HCT116 (cell line): ENCODE data around the gene PDE2A. TPM values are rescaled to one million over a fixed set of nuclear protein-coding genes. Genes with fewer than 3 reads are reported as not detected.

Source experiments
- ATAC-seq: fragments of 200-7000 bp; cut with Tn5 transposase; 2 replicates; pipeline ENCODE4 v1.9.1; 2020; ENCODE audit warnings: mild to moderate bottlenecking, moderate library complexity
- BruUV-seq: library from RNA; stranded (reverse); fragments of 400-500 nt; replicated peaks from 2 replicates; lab custom pipeline; 2021; lab: Mats Ljungman, UMichigan
- CTCF ChIA-PET: fragments of 300-600 bp; sonication (Branson Sonifier 250); formaldehyde crosslinking; loops from one replicate; lab custom pipeline; 2021; ENCODE audit warnings: antibody characterized with exemption; lab: Charles Lee
- POLR2A ChIA-PET: fragments of 300-600, 350-600 bp; sonication (Branson Sonifier 250); formaldehyde crosslinking; loops from one replicate; lab custom pipeline; 2021; ENCODE audit warnings: antibody characterized with exemption; lab: Charles Lee
- RAD21 ChIA-PET, 2 experiments: fragments of 300-600 bp; sonication (Branson Sonifier 250); formaldehyde crosslinking; loops; one replicate each; lab custom pipeline; 2023; ENCODE audit warnings: low total read pairs in 2 of 2; ENCODE audit not compliant: uncharacterized antibody in 2 of 2, unreplicated experiment in 2 of 2, low non-redundant PET in 1 of 2; lab: Charles Lee
- DNase-seq: peaks from one replicate; pipeline ENCODE4 v3.0.0-alpha.2; 2010; ENCODE audit warnings: low read depth, low spot score
- H2AFZ ChIP-seq: fragments of 200-600 bp; shearing (Covaris generic), sonication (generic); 2 replicates; pipeline ENCODE4 v1.6.1; 2017; ENCODE audit warnings: low read depth, mixed run types, mixed read lengths, antibody characterized with exemption, low read length; ENCODE audit not compliant: poor library complexity, severe bottlenecking
- H3K27ac ChIP-seq: 2 replicates; pipeline ENCODE4 v1.5.1; 2012; ENCODE audit warnings: low read depth, low read length
- H3K27me3 ChIP-seq: fragments of 200-600 bp; sonication (generic); 2 replicates; pipeline ENCODE4 v1.6.1; 2016; ENCODE audit warnings: mixed run types, low read length, mixed read lengths; ENCODE audit not compliant: insufficient read depth
- H3K36me3 ChIP-seq, 2 experiments: fragments of 200-500 bp in 1 of 2; fragments of 200-600 bp in 1 of 2; sonication (Bioruptor generic) in 1 of 2; sonication (generic) in 1 of 2; 2 replicates each; pipeline versions ENCODE4 v1.5.1 to v1.6.1; 2014 to 2016; ENCODE audit warnings: low read length in 2 of 2, inconsistent platforms in 1 of 2, mixed read lengths in 1 of 2, mixed run types in 1 of 2; ENCODE audit not compliant: insufficient read depth in 2 of 2, control insufficient read depth in 1 of 2
- H3K4me1 ChIP-seq, 2 experiments: fragments of 200-600 bp in 1 of 2; sonication (generic) in 1 of 2; 2 replicates each; pipeline versions ENCODE4 v1.5.1 to v1.6.1; 2012 to 2017; ENCODE audit warnings: low read length in 2 of 2, inconsistent platforms in 1 of 2, mild to moderate bottlenecking in 1 of 2, mixed read lengths in 1 of 2, mixed run types in 1 of 2, moderate library complexity in 1 of 2; ENCODE audit not compliant: insufficient read depth in 2 of 2, control insufficient read depth in 1 of 2
- H3K4me2 ChIP-seq: fragments of 200-600 bp; sonication (generic); 2 replicates; pipeline ENCODE4 v1.6.1; 2017; ENCODE audit warnings: mixed run types, low read length, mixed read lengths
- H3K4me3 ChIP-seq, 2 experiments: fragments of 200-600 bp in 1 of 2; sonication (generic) in 1 of 2; replicated peaks in 1 of 2; 2 replicates each; pipeline ENCODE4 v1.5.1; 2011 to 2016; ENCODE audit warnings: low read length in 2 of 2, control low read depth in 1 of 2, low read depth in 1 of 2, mild to moderate bottlenecking in 1 of 2, mixed read lengths in 1 of 2, mixed run types in 1 of 2
- H3K79me2 ChIP-seq: fragments of 200-600 bp; sonication (generic); 2 replicates; pipeline ENCODE4 v1.6.1; 2017; ENCODE audit warnings: mild to moderate bottlenecking, mixed run types, low read length, moderate library complexity, mixed read lengths; ENCODE audit not compliant: insufficient read depth
- H3K9ac ChIP-seq: fragments of 200-600 bp; sonication (generic); 2 replicates; pipeline ENCODE4 v1.6.1; 2016; ENCODE audit warnings: low read length, mixed read lengths
- H3K9me2 ChIP-seq: fragments of 200-600 bp; sonication (generic), shearing (Covaris generic); 2 replicates; pipeline ENCODE4 v1.6.1; 2017; ENCODE audit warnings: mixed run types, mild to moderate bottlenecking, moderate library complexity; ENCODE audit not compliant: insufficient read depth
- H3K9me3 ChIP-seq, 2 experiments: fragments of 200-500 bp in 1 of 2; fragments of 200-600 bp in 1 of 2; sonication (Bioruptor generic) in 1 of 2; sonication (generic) in 1 of 2; 2 replicates each; pipeline ENCODE4 v1.6.1; 2014 to 2017; ENCODE audit warnings: low read length in 2 of 2, mixed read lengths in 2 of 2, inconsistent platforms in 1 of 2, low read depth in 1 of 2, mild to moderate bottlenecking in 1 of 2, mixed run types in 1 of 2, moderate library complexity in 1 of 2; ENCODE audit not compliant: control insufficient read depth in 1 of 2, insufficient read depth in 1 of 2
- H4K20me1 ChIP-seq: fragments of 200-600 bp; sonication (generic), shearing (Covaris generic); 2 replicates; pipeline ENCODE4 v1.6.1; 2017; ENCODE audit warnings: mixed run types, mild to moderate bottlenecking, moderate library complexity; ENCODE audit not compliant: insufficient read depth
- CBX3 ChIP-seq: IDR thresholded peaks from 2 replicates; pipeline ENCODE4 v1.6.1; 2012; ENCODE audit warnings: low read depth
- CEBPB ChIP-seq: IDR thresholded peaks from 2 replicates; pipeline ENCODE4 v1.6.1; 2012; ENCODE audit warnings: low read depth
- EGR1 ChIP-seq: IDR thresholded peaks from 2 replicates; pipeline ENCODE4 v1.6.1; 2012; ENCODE audit warnings: low read depth
- ELF1 ChIP-seq: IDR thresholded peaks from 2 replicates; pipeline ENCODE4 v1.6.1; 2012; ENCODE audit warnings: low read depth, borderline replicate concordance
- EZH2phosphoT487 ChIP-seq: fragments of 200-600 bp; IDR thresholded peaks from 2 replicates; pipeline ENCODE4 v1.6.1; 2018; ENCODE audit warnings: antibody characterized with exemption, borderline replicate concordance
- POLR2A ChIP-seq: IDR thresholded peaks from 2 replicates; pipeline ENCODE4 v1.7.0; 2011; ENCODE audit warnings: borderline replicate concordance; ENCODE audit not compliant: insufficient read depth, insufficient read length; ENCODE audit errors: extremely low read depth
- POLR2AphosphoS5 ChIP-seq: IDR thresholded peaks from 2 replicates; pipeline ENCODE4 v1.6.1; 2011; ENCODE audit warnings: mild to moderate bottlenecking, low read depth, low read length, moderate library complexity
- RAD21 ChIP-seq: IDR thresholded peaks from 2 replicates; pipeline ENCODE4 v1.6.1; 2012; ENCODE audit warnings: low read depth, mild to moderate bottlenecking
- SRF ChIP-seq: IDR thresholded peaks from 2 replicates; pipeline ENCODE4 v1.6.1; 2012; ENCODE audit warnings: low read depth
- TCF7L2 ChIP-seq: IDR thresholded peaks from 2 replicates; pipeline ENCODE4 v1.7.0; 2011; ENCODE audit warnings: borderline replicate concordance, inconsistent platforms; ENCODE audit not compliant: insufficient read depth, insufficient read length; ENCODE audit errors: extremely low read depth
- ZBTB33 ChIP-seq: IDR thresholded peaks from 2 replicates; pipeline ENCODE4 v1.6.1; 2011; ENCODE audit warnings: mild to moderate bottlenecking, low read length, moderate library complexity; ENCODE audit not compliant: insufficient replicate concordance; ENCODE audit errors: extremely low read depth
- intact Hi-C: fragments of 100-400 bp; cut with micrococcal nuclease; formaldehyde crosslinking; loops from 2 replicates; pipeline ENCODE4 v1.10.0; 2022
- total RNA-seq: library from RNA; stranded (reverse); gene quantifications from one replicate; pipeline ENCODE4 v1.2.1, GENCODE V29; 2021; ENCODE audit not compliant: unreplicated experiment
- TF ChIP-seq, protein P1 (sequence below): IDR thresholded peaks from 2 replicates; pipeline ENCODE4 v1.6.1; 2012
- TF ChIP-seq, protein P2 (sequence below): IDR thresholded peaks from 2 replicates; pipeline ENCODE4 v1.6.1; 2012
- TF ChIP-seq, protein P3 (sequence below), 3 experiments: fragments of 200-600 bp in 1 of 3; sonication (generic) in 1 of 3; IDR thresholded peaks in 2 of 3; conservative IDR thresholded peaks in 1 of 3; 2 replicates each; pipeline ENCODE4 v1.5.1; 2012 to 2017; ENCODE audit warnings: low read depth in 2 of 3, low read length in 2 of 3, antibody characterized with exemption in 1 of 3, borderline replicate concordance in 1 of 3, control low read depth in 1 of 3, mild to moderate bottlenecking in 1 of 3, mixed read lengths in 1 of 3, mixed run types in 1 of 3, moderate library complexity in 1 of 3; ENCODE audit not compliant: insufficient read depth in 1 of 3

PDE2A gene
- total RNA-seq, 1 experiment from 2014 or later: 7.6 TPM

GRCh38 chr11:72562431-72562830 lies 111.8 kb downstream of the PDE2A start:
- H3K27me3 ChIP-seq: peaks cover 2% of the 10 kb centered on the region
- POLR2A ChIA-PET: no interaction called here
- CTCF ChIA-PET: interaction anchor here (0.9 kb wide), 1 partner anchor 11 kb away, joined by 3 read pairs; no protein-coding TSS in a partner anchor
- no peaks in the 10 kb centered on the region for H3K9me2 ChIP-seq
- ATAC-seq (no peak), DNase-seq (no peak)
- no peaks in the 10 kb centered on the region for H3K9me3 ChIP-seq
- H3K27ac ChIP-seq: no peak overlapping the region
- intact Hi-C loops: no loop called here
- H2AFZ ChIP-seq: no peak overlapping the region
- BruUV-seq: no TSS peak
- no peaks in the 10 kb centered on the region for H4K20me1 ChIP-seq
- H3K4me1 ChIP-seq: no peaks in the 10 kb centered on the region
- TF ChIP-seq CBX3: no peak
- TF ChIP-seq, protein P1, sequence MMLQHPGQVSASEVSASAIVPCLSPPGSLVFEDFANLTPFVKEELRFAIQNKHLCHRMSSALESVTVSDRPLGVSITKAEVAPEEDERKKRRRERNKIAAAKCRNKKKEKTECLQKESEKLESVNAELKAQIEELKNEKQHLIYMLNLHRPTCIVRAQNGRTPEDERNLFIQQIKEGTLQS: no peak
- TF ChIP-seq POLR2AphosphoS5: no peak
- TF ChIP-seq EGR1: no peak
- no peak for TF ChIP-seq ELF1
- TF ChIP-seq POLR2A: no peak
- TF ChIP-seq, protein P2, sequence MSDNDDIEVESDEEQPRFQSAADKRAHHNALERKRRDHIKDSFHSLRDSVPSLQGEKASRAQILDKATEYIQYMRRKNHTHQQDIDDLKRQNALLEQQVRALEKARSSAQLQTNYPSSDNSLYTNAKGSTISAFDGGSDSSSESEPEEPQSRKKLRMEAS: no peak
- TF ChIP-seq TCF7L2: no peak
- TF ChIP-seq CEBPB: no peak
- TF ChIP-seq SRF: no peak
- TF ChIP-seq ZBTB33: no peak
- TF ChIP-seq, protein P3, sequence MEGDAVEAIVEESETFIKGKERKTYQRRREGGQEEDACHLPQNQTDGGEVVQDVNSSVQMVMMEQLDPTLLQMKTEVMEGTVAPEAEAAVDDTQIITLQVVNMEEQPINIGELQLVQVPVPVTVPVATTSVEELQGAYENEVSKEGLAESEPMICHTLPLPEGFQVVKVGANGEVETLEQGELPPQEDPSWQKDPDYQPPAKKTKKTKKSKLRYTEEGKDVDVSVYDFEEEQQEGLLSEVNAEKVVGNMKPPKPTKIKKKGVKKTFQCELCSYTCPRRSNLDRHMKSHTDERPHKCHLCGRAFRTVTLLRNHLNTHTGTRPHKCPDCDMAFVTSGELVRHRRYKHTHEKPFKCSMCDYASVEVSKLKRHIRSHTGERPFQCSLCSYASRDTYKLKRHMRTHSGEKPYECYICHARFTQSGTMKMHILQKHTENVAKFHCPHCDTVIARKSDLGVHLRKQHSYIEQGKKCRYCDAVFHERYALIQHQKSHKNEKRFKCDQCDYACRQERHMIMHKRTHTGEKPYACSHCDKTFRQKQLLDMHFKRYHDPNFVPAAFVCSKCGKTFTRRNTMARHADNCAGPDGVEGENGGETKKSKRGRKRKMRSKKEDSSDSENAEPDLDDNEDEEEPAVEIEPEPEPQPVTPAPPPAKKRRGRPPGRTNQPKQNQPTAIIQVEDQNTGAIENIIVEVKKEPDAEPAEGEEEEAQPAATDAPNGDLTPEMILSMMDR (IDR thresholded peaks at IDR 0.05 in 2 of 3, conservative IDR thresholded peaks at IDR 0.05 in 1 of 3; ENCODE audit: borderline replicate concordance in 1 of 3, insufficient read depth in 1 of 3, low read depth in 2 of 3, low read length in 2 of 3): no peak
- TF ChIP-seq EZH2phosphoT487: no peak
- TF ChIP-seq RAD21: no peak
- no peak overlapping the region for H3K4me3 ChIP-seq
- no peaks in the 10 kb centered on the region for H3K36me3 ChIP-seq
- H3K79me2 ChIP-seq: no peaks in the 10 kb centered on the region
- RAD21 ChIA-PET: no interaction called here
- no peak overlapping the region for H3K9ac ChIP-seq
- H3K4me2 ChIP-seq: no peak overlapping the region
